ENCODE data around the gene CD38.

DNA sequence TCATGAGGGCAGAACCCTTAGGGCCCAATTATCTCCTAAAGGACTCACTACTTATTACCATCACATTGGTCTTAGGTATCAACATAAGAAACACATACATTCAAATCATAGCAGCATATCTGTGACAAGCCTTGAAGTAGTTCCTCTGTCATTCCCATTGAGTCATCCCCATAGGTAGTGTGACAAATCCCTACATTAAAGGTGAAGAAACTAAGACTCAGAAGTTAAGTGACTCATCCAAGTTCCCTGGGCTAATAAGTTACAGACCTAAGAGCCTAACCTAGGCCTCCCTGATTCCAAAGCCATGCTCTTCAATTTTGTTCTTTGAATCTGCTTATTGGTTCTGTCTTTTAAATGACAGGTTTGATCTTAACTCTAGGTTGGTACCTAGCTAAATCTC, 58.2 kb downstream of the CD38 start:
- TF ChIP-seq, protein P1, sequence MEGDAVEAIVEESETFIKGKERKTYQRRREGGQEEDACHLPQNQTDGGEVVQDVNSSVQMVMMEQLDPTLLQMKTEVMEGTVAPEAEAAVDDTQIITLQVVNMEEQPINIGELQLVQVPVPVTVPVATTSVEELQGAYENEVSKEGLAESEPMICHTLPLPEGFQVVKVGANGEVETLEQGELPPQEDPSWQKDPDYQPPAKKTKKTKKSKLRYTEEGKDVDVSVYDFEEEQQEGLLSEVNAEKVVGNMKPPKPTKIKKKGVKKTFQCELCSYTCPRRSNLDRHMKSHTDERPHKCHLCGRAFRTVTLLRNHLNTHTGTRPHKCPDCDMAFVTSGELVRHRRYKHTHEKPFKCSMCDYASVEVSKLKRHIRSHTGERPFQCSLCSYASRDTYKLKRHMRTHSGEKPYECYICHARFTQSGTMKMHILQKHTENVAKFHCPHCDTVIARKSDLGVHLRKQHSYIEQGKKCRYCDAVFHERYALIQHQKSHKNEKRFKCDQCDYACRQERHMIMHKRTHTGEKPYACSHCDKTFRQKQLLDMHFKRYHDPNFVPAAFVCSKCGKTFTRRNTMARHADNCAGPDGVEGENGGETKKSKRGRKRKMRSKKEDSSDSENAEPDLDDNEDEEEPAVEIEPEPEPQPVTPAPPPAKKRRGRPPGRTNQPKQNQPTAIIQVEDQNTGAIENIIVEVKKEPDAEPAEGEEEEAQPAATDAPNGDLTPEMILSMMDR (conservative IDR thresholded peaks at IDR 0.05 in 1 of 2, IDR thresholded peaks at IDR 0.05 in 1 of 2; ENCODE audit: low read depth in 1 of 2, low read length in 2 of 2), result no peak
- no peak for TF ChIP-seq EZH2 (IDR thresholded peaks at IDR 0.05; ENCODE audit: low read length, missing control alignments)

All from fibroblast of lung (primary cell).